HG03159 (cell line): ENCODE measurements around the gene SLC9A9.
"Not testable (repeated sequence)": the region's sequence is repeated elsewhere in the genome, so short reads cannot be mapped to it uniquely, and the experiment has no call there.

Source experiments
- ATAC-seq: cut with Tn5 transposase; IDR thresholded peaks from one replicate; pipeline ENCODE4 v1.9.1; 2021; ENCODE audit warnings: mild to moderate bottlenecking, moderate library complexity; ENCODE audit not compliant: unreplicated experiment

The SLC9A9 gene

GRCh38 chr3:143478115-143478693 is 370.1 kb downstream of the SLC9A9 start:
- no peak for ATAC-seq

- no peak for ATAC-seq
Measured at GRCh38 chr3:143476965-143477640, 371.2 kb downstream of the SLC9A9 start.

GRCh38 chr3:143475981-143476380 is 372.3 kb downstream of the SLC9A9 start:
- no peak for ATAC-seq

GRCh38 chr3:143472731-143473523 is 375.3 kb downstream of the SLC9A9 start:
- no peak for ATAC-seq

- ATAC-seq, result no peak
Measured at GRCh38 chr3:143471705-143472104, 376.6 kb downstream of the SLC9A9 start.

- ATAC-seq, result no peak
Measured at GRCh38 chr3:143469159-143469558, 379.1 kb downstream of the SLC9A9 start.

GRCh38 chr3:143465666-143466065 is 382.6 kb downstream of the SLC9A9 start:
- no peak for ATAC-seq

GRCh38 chr3:143464850-143465249 is 383.4 kb downstream of the SLC9A9 start:
- no peak for ATAC-seq

- no peak for ATAC-seq
Measured at GRCh38 chr3:143455480-143455879, 392.8 kb downstream of the SLC9A9 start.

- ATAC-seq, result no peak
Measured at GRCh38 chr3:143450632-143451031, 397.6 kb downstream of the SLC9A9 start.

GRCh38 chr3:143447491-143447890 is 400.8 kb downstream of the SLC9A9 start:
- no peak for ATAC-seq

GRCh38 chr3:143445118-143445517 is 403.1 kb downstream of the SLC9A9 start:
- ATAC-seq, result peak; percentile 70

GRCh38 chr3:143443851-143444331 is 404.4 kb downstream of the SLC9A9 start:
- ATAC-seq, result no peak

- no peak for ATAC-seq
Measured at GRCh38 chr3:143442814-143443447, 405.3 kb downstream of the SLC9A9 start.

GRCh38 chr3:143441516-143442171 is 406.6 kb downstream of the SLC9A9 start:
- no peak for ATAC-seq

- no peak for ATAC-seq
Measured at GRCh38 chr3:143439817-143440216, 408.5 kb downstream of the SLC9A9 start.

GRCh38 chr3:143437405-143437804 is 410.9 kb downstream of the SLC9A9 start:
- ATAC-seq, result no peak

- ATAC-seq, result no peak
Measured at GRCh38 chr3:143436231-143436930, 411.9 kb downstream of the SLC9A9 start.

GRCh38 chr3:143433787-143434378 is 414.4 kb downstream of the SLC9A9 start:
- ATAC-seq, result no peak

- not testable (repeated sequence) for ATAC-seq
Measured at GRCh38 chr3:143431298-143431697, 417.0 kb downstream of the SLC9A9 start.
